PC-3 (cell line): ENCODE data around the gene C1orf185. TPM values are rescaled to one million over a fixed set of nuclear protein-coding genes. Genes with fewer than 3 reads are reported as not detected.

Experiments used
- ATAC-seq: fragments of 200-7000 bp; cut with Tn5 transposase; 2 replicates; pipeline ENCODE4 v1.9.1; 2020; ENCODE audit warnings: mild to moderate bottlenecking, moderate library complexity
- BruUV-seq: library from RNA; stranded (reverse); fragments of 400-500 nt; replicated peaks from 2 replicates; lab custom pipeline; 2021; lab: Mats Ljungman, UMichigan
- CTCF ChIA-PET: fragments of 300-600 bp; sonication (Branson Sonifier 250); formaldehyde crosslinking; loops from one replicate; lab custom pipeline; 2022; ENCODE audit warnings: antibody characterized with exemption; lab: Charles Lee
- POLR2A ChIA-PET: fragments of 300-600 bp; sonication (Branson Sonifier 250); formaldehyde crosslinking; loops from one replicate; lab custom pipeline; 2022; ENCODE audit warnings: antibody characterized with exemption; ENCODE audit not compliant: unreplicated experiment; lab: Charles Lee
- DNase-seq: peaks from one replicate; pipeline ENCODE4 v3.0.0-alpha.2; 2015
- H2AFZ ChIP-seq: fragments of 300-600 bp; sonication (generic); 2 replicates; pipeline ENCODE4 v1.6.0; 2016; ENCODE audit warnings: antibody characterized with exemption, low read length
- H3F3A ChIP-seq: fragments of 300-600 bp; sonication (generic); one replicate; pipeline ENCODE4 v1.6.0; 2017; ENCODE audit warnings: antibody characterized with exemption, low read length, control low read depth, mild to moderate bottlenecking; ENCODE audit not compliant: unreplicated experiment
- H3K27ac ChIP-seq: fragments of 300-600 bp; sonication (generic); 2 replicates; pipeline ENCODE4 v1.5.1; 2016; ENCODE audit warnings: mild to moderate bottlenecking, low read length
- H3K27me3 ChIP-seq: fragments of 300-600 bp; sonication (generic); 2 replicates; pipeline ENCODE4 v1.6.1; 2016; ENCODE audit warnings: low read length, mixed read lengths
- H3K36me3 ChIP-seq: fragments of 300-600 bp; sonication (generic); 2 replicates; pipeline ENCODE4 v1.6.1; 2016; ENCODE audit warnings: low read depth, mixed run types, low read length, mixed read lengths
- H3K4me1 ChIP-seq: fragments of 300-600 bp; sonication (generic); 2 replicates; pipeline ENCODE4 v1.5.1; 2016; ENCODE audit warnings: low read length; ENCODE audit not compliant: insufficient read depth
- H3K4me2 ChIP-seq: fragments of 300-600 bp; sonication (generic); 2 replicates; pipeline ENCODE4 v1.6.0; 2016; ENCODE audit warnings: low read length
- H3K4me3 ChIP-seq: fragments of 300-600 bp; sonication (generic); 2 replicates; pipeline ENCODE4 v1.5.1; 2016; ENCODE audit warnings: mild to moderate bottlenecking, low read length, mixed read lengths
- H3K79me2 ChIP-seq: fragments of 300-600 bp; sonication (generic); 2 replicates; pipeline ENCODE4 v1.6.1; 2017; ENCODE audit warnings: low read length, mixed read lengths
- H3K9ac ChIP-seq: fragments of 300-600 bp; sonication (generic); 2 replicates; pipeline ENCODE4 v1.6.0; 2016; ENCODE audit warnings: mild to moderate bottlenecking, low read length
- H3K9me2 ChIP-seq: fragments of 300-600 bp; sonication (generic); replicated peaks from 2 replicates; pipeline ENCODE4 v1.6.1; 2016; ENCODE audit warnings: mixed run types, low read length, mixed read lengths
- H3K9me3 ChIP-seq: fragments of 300-600 bp; sonication (generic); 2 replicates; pipeline ENCODE4 v1.6.1; 2016; ENCODE audit warnings: low read length, mixed read lengths
- H4K20me1 ChIP-seq: fragments of 300-600 bp; sonication (generic); 2 replicates; pipeline ENCODE4 v1.6.1; 2016; ENCODE audit warnings: low read length, mixed read lengths
- CTCF ChIP-seq: fragments of 300-600 bp; sonication (generic); conservative IDR thresholded peaks from 2 replicates; pipeline ENCODE4 v1.5.1; 2017; ENCODE audit warnings: antibody characterized with exemption, low read depth, mild to moderate bottlenecking, low read length
- EZH2 ChIP-seq: fragments of 300-600 bp; sonication (generic); IDR thresholded peaks from one replicate; pipeline ENCODE4 v1.6.1; 2017; ENCODE audit warnings: antibody characterized with exemption, mild to moderate bottlenecking, low read length; ENCODE audit not compliant: unreplicated experiment
- EZH2phosphoT487 ChIP-seq: fragments of 300-600 bp; sonication (generic); IDR thresholded peaks from 2 replicates; pipeline ENCODE4 v1.6.1; 2018; ENCODE audit warnings: mild to moderate bottlenecking, antibody characterized with exemption, low read length, borderline replicate concordance
- intact Hi-C: fragments of 100-400 bp; cut with micrococcal nuclease; formaldehyde crosslinking; loops from 2 replicates; pipeline ENCODE4 v1.9.0; 2023
- total RNA-seq: library from RNA; depleted of rRNA; stranded (reverse); fragments of >200 nt; gene quantifications from 2 replicates; pipeline ENCODE4 v1.2.3, GENCODE V29; 2014

The C1orf185 gene
- total RNA-seq, 1 experiment from 2014 or later, result not detected

GRCh38 chr1:51073456-51073855 is 28.6 kb upstream of the C1orf185 start:
- ChIA-PET CTCF (no interaction called here), POLR2A (no interaction called here)

GRCh38 chr1:51086496-51087271 is 15.3 kb upstream of the C1orf185 start:
- Histone ChIP-seq H3K9ac (no peak overlapping the region), H3F3A (no peaks in the 10 kb centered on the region), H3K9me3 (no peaks in the 10 kb centered on the region), H3K36me3 (no peaks in the 10 kb centered on the region), H3K4me3 (no peak overlapping the region), H3K27ac (no peak overlapping the region), H3K4me1 (no peaks in the 10 kb centered on the region), H3K9me2 (no peaks in the 10 kb centered on the region), H4K20me1 (no peaks in the 10 kb centered on the region), H3K4me2 (no peak overlapping the region), H3K79me2 (no peaks in the 10 kb centered on the region), H3K27me3 (no peaks in the 10 kb centered on the region), H2AFZ (no peak overlapping the region)
- CTCF ChIA-PET, result no interaction called here
- intact Hi-C loops, result no loop called here
- POLR2A ChIA-PET, result no interaction called here
- no peak for DNase-seq
- BruUV-seq, result no TSS peak
- TF ChIP-seq EZH2phosphoT487 (no peak), CTCF (peak; percentile 28; the same call in 1 of the 2 replicates)
- ATAC-seq, result no peak; the same call in 1 of the 2 replicates

More at GRCh38 chr1:51073456-51073855, 28.6 kb upstream of the C1orf185 start:
- no peaks in the 10 kb centered on the region for H3K36me3 ChIP-seq
- H3K9me3 ChIP-seq, result no peaks in the 10 kb centered on the region
- peaks cover 8% of the 10 kb centered on the region for H3F3A ChIP-seq
- H3K9ac ChIP-seq, result no peak overlapping the region
- no peaks in the 10 kb centered on the region for H3K27me3 ChIP-seq
- BruUV-seq, result no TSS peak
- no peaks in the 10 kb centered on the region for H4K20me1 ChIP-seq
- no peak overlapping the region for H3K4me2 ChIP-seq
- H2AFZ ChIP-seq, result no peak overlapping the region
- no peak overlapping the region for H3K27ac ChIP-seq
- DNase-seq (no peak), ATAC-seq (no peak)
- peaks cover 29% of the 10 kb centered on the region for H3K4me1 ChIP-seq
- H3K79me2 ChIP-seq, result no peaks in the 10 kb centered on the region
- H3K4me3 ChIP-seq, result no peak overlapping the region
- no peaks in the 10 kb centered on the region for H3K9me2 ChIP-seq
- TF ChIP-seq CTCF (no peak), EZH2 (no peak), EZH2phosphoT487 (no peak)
- intact Hi-C loops, result no loop called here

- POLR2A ChIA-PET, result interaction anchor here (0.6 kb wide), 1 partner anchor 118 kb away, joined by 3 read pairs; no protein-coding TSS in a partner anchor
- peak; percentile 31; the same call in 1 of the 2 replicates for ATAC-seq
These were observed 13.6 kb upstream of the C1orf185 start for GRCh38 chr1:51088474-51088873.

More at GRCh38 chr1:51088474-51088873, 13.6 kb upstream of the C1orf185 start:
- Histone ChIP-seq H3K79me2 (no peaks in the 10 kb centered on the region), H3K4me3 (no peak overlapping the region), H2AFZ (no peak overlapping the region), H3F3A (no peaks in the 10 kb centered on the region), H3K9me3 (no peaks in the 10 kb centered on the region), H3K4me2 (no peak overlapping the region), H3K27ac (no peak overlapping the region), H3K27me3 (no peaks in the 10 kb centered on the region), H4K20me1 (no peaks in the 10 kb centered on the region), H3K36me3 (no peaks in the 10 kb centered on the region), H3K9me2 (no peaks in the 10 kb centered on the region), H3K4me1 (no peaks in the 10 kb centered on the region), H3K9ac (no peak overlapping the region)
- peak; percentile 68 for TF ChIP-seq CTCF
- TF ChIP-seq EZH2, result no peak
- BruUV-seq, result no TSS peak
- CTCF ChIA-PET, result interaction anchor here (0.7 to 1.4 kb wide), 7 partner anchors 17 to 119 kb away, joined by 3 to 17 read pairs (median 4); partner anchors contain the start of gene CDKN2C
- intact Hi-C loops, result loop anchor here (1.0 kb wide), 1 partner anchor 101 kb away; no protein-coding TSS in a partner anchor
- DNase-seq, result peak; percentile 65
